CD4-positive, alpha-beta T cell (primary cell): ENCODE measurements around the gene PIN1. TPM values are rescaled to one million over a fixed set of nuclear protein-coding genes. Genes with fewer than 3 reads are reported as not detected.

ENCODE experiments used
- ATAC-seq: fragments of 200-7000 bp; cut with Tn5 transposase; one replicate; pipeline ENCODE4 v1.10.0; 2022; ENCODE audit warnings: mild to moderate bottlenecking; ENCODE audit not compliant: poor library complexity
- CTCF ChIA-PET: fragments of 350-600 bp; sonication (Branson Sonifier 250); formaldehyde crosslinking; loops from one replicate; lab custom pipeline; 2021; ENCODE audit warnings: antibody characterized with exemption, inconsistent platforms; lab: Charles Lee
- POLR2A ChIA-PET: fragments of 350-600 bp; sonication (Branson Sonifier 250); formaldehyde crosslinking; loops from one replicate; lab custom pipeline; 2021; ENCODE audit warnings: antibody characterized with exemption, inconsistent platforms; lab: Charles Lee
- DNase-seq, 14 experiments: peaks; one replicate each; pipeline ENCODE4 v3.0.0-alpha.2; 2013 to 2020; ENCODE audit warnings: mixed read lengths in 2 of 14
- H3K27ac ChIP-seq, 2 donors: one replicate each; pipeline versions ENCODE4 v1.5.1 to v1.7.0; 2013; ENCODE audit warnings: low read length in 2 of 2, low read depth in 1 of 2, mild to moderate bottlenecking in 1 of 2
- H3K27me3 ChIP-seq, 2 experiments: 1 replicate in 1 of 2; 2 replicates in 1 of 2; pipeline versions ENCODE4 v1.6.1 to v1.7.0; 2013; ENCODE audit warnings: low read length in 2 of 2, control low read depth in 1 of 2, mild to moderate bottlenecking in 1 of 2, moderate library complexity in 1 of 2; ENCODE audit not compliant: insufficient read depth in 2 of 2, control insufficient read depth in 1 of 2
- H3K36me3 ChIP-seq: one replicate; pipeline ENCODE4 v1.6.1; 2013; ENCODE audit warnings: low read length, control low read depth; ENCODE audit not compliant: insufficient read depth
- H3K4me1 ChIP-seq: one replicate; pipeline ENCODE4 v1.6.1; 2013; ENCODE audit warnings: low read length, control low read depth; ENCODE audit not compliant: insufficient read depth
- H3K4me3 ChIP-seq: one replicate; pipeline ENCODE4 v1.5.1; 2013; ENCODE audit warnings: mild to moderate bottlenecking, low read length, moderate library complexity
- H3K9me3 ChIP-seq, 2 experiments: 1 replicate in 1 of 2; 2 replicates in 1 of 2; pipeline versions ENCODE4 v1.6.1 to v1.7.0; 2013; ENCODE audit warnings: low read length in 2 of 2, mild to moderate bottlenecking in 2 of 2, control low read depth in 1 of 2, moderate library complexity in 1 of 2; ENCODE audit not compliant: control insufficient read depth in 1 of 2, insufficient read depth in 1 of 2
- H3K27ac Mint-ChIP-seq: one replicate; pipeline ENCODE4 v1.8.0; 2020; ENCODE audit warnings: mixed read lengths
- H3K27me3 Mint-ChIP-seq: one replicate; pipeline ENCODE4 v1.8.0; 2021; ENCODE audit warnings: mixed read lengths
- H3K36me3 Mint-ChIP-seq: one replicate; pipeline ENCODE4 v1.8.0; 2021; ENCODE audit warnings: low read depth, mixed read lengths
- H3K4me1 Mint-ChIP-seq: one replicate; pipeline ENCODE4 v1.8.0; 2021; ENCODE audit warnings: low read depth, mixed read lengths
- H3K4me3 Mint-ChIP-seq: one replicate; pipeline ENCODE4 v1.8.0; 2020; ENCODE audit warnings: mild to moderate bottlenecking, mixed read lengths
- H3K9me3 Mint-ChIP-seq: one replicate; pipeline ENCODE4 v1.8.0; 2020; ENCODE audit warnings: mixed read lengths
- CTCF ChIP-seq: fragments of 200-600 bp; IDR thresholded peaks from one replicate; pipeline ENCODE4 v1.8.0; 2022; ENCODE audit warnings: antibody characterized with exemption, mild to moderate bottlenecking
- intact Hi-C, 2 experiments: fragments of 100-400 bp; cut with DNase I in 1 of 2; cut with micrococcal nuclease in 1 of 2; formaldehyde crosslinking; loops; one replicate each; pipeline versions ENCODE4 v1.15.1 to v1.9.0; 2023 to 2025; cut with DNase I, micrococcal nuclease
- total RNA-seq, 174 experiments: library from RNA in 2 of 174; stranded (reverse) in 2 of 174; gene quantifications; one replicate each; pipeline ENCODE4 v1.2.3 and lab custom pipeline; 2021 to 2026

PIN1 gene
- total RNA-seq, 2 experiments from 2014 or later: 33.2 to 35.3 TPM

GRCh38 chr19:9793071-9793591 lies 42.0 kb upstream of the PIN1 start:
- CTCF ChIA-PET: interaction anchor here (1.7 kb wide), 1 partner anchor 167 kb away, joined by 5 read pairs; no protein-coding TSS in a partner anchor
- ATAC-seq: peak; percentile 13
- Histone ChIP-seq H3K4me1 (peaks cover 22% of the 10 kb centered on the region), H3K27ac (peak overlapping the region; percentile 91 to 97), H3K9me3 (peaks cover 0 to 13% of the 10 kb centered on the region in 2 experiments), H3K4me3 (peak overlapping the region; percentile 85), H3K36me3 (no peaks in the 10 kb centered on the region), H3K27me3 (no peaks in the 10 kb centered on the region)
- Mint-ChIP-seq H3K4me3 (peak overlapping the region; percentile 86), H3K9me3 (no peaks in the 10 kb centered on the region), H3K27ac (peak overlapping the region; percentile 89), H3K4me1 (peaks cover 32% of the 10 kb centered on the region), H3K27me3 (no peaks in the 10 kb centered on the region), H3K36me3 (no peaks in the 10 kb centered on the region)
- peak; percentile 38 to 87 (median 62) for DNase-seq
- TF ChIP-seq CTCF: no peak
- intact Hi-C loops: loop anchor here (2.0 to 10.0 kb wide), 4 partner anchors 358 to 958 kb away; partner anchors contain the start of genes ZNF266 (in 2 of the 2), MBD3L1 (in 1 of the 2), ZNF558 (in 1 of the 2) and ZNF559 (in 1 of the 2)
- POLR2A ChIA-PET: interaction anchor here (0.8 to 1.8 kb wide), 7 partner anchors 16 to 210 kb away, joined by 3 to 11 read pairs (median 3); partner anchors contain the start of gene ZNF846

- Histone ChIP-seq H3K4me3 (no peak overlapping the region), H3K36me3 (no peaks in the 10 kb centered on the region), H3K27ac (peak overlapping the region; percentile 56 to 71), H3K27me3 (no peaks in the 10 kb centered on the region), H3K4me1 (peaks cover 28% of the 10 kb centered on the region), H3K9me3 (peaks cover 0 to 13% of the 10 kb centered on the region in 2 experiments)
- Mint-ChIP-seq H3K4me1 (peaks cover 34% of the 10 kb centered on the region), H3K27me3 (no peaks in the 10 kb centered on the region), H3K36me3 (no peaks in the 10 kb centered on the region), H3K27ac (peak overlapping the region; percentile 90), H3K4me3 (peak overlapping the region; percentile 81), H3K9me3 (no peaks in the 10 kb centered on the region)
- peak; percentile 32 for ATAC-seq
- ChIA-PET CTCF (interaction anchor here (0.6 to 1.9 kb wide), 5 partner anchors 27 to 591 kb away, joined by 3 to 8 read pairs (median 5); partner anchors contain the start of gene ZNF846), POLR2A (interaction anchor here (0.8 to 1.3 kb wide), 4 partner anchors 23 to 175 kb away, joined by 3 to 8 read pairs (median 5); partner anchors contain the start of genes FBXL12 and ZNF846)
- peak; percentile 72 to 95 (median 82) for DNase-seq
- intact Hi-C loops: loop anchor here (1.0 to 10.0 kb wide), 14 partner anchors 23 to 961 kb away; partner anchors contain the start of genes ZNF266 (in 2 of the 2), FBXL12 (in 1 of the 2), MBD3L1 (in 1 of the 2) and ZNF426 (in 1 of the 2)
- TF ChIP-seq CTCF: peak; percentile 82
Measured at GRCh38 chr19:9796113-9796773, 38.9 kb upstream of the PIN1 start.

GRCh38 chr19:9797871-9798270 lies 37.2 kb upstream of the PIN1 start:
- POLR2A ChIA-PET: interaction anchor here (1.2 kb wide), 1 partner anchor 21 kb away, joined by 5 read pairs; the partner anchor contains the start of gene FBXL12

More at GRCh38 chr19:9797871-9798270, 37.2 kb upstream of the PIN1 start:
- Histone ChIP-seq H3K9me3 (peaks cover 0 to 11% of the 10 kb centered on the region in 2 experiments), H3K36me3 (no peaks in the 10 kb centered on the region), H3K27me3 (no peaks in the 10 kb centered on the region), H3K4me3 (no peak overlapping the region), H3K4me1 (peaks cover 24% of the 10 kb centered on the region), H3K27ac (no peak overlapping the region)
- Mint-ChIP-seq H3K4me3 (no peak overlapping the region), H3K27ac (no peak overlapping the region), H3K4me1 (peaks cover 30% of the 10 kb centered on the region), H3K9me3 (no peaks in the 10 kb centered on the region), H3K27me3 (no peaks in the 10 kb centered on the region), H3K36me3 (no peaks in the 10 kb centered on the region)
- DNase-seq (no peak), ATAC-seq (no peak)
- TF ChIP-seq CTCF: no peak
- intact Hi-C loops: loop anchor here (2.0 to 10.0 kb wide), 6 partner anchors 21 to 963 kb away; partner anchors contain the start of genes ZNF266 (in 2 of the 2), FBXL12 (in 1 of the 2), MBD3L1 (in 1 of the 2) and ZNF558 (in 1 of the 2)
- CTCF ChIA-PET: interaction anchor here (1.4 to 2.0 kb wide), 2 partner anchors 172 to 363 kb away, joined by 3 to 11 read pairs; no protein-coding TSS in a partner anchor
